ENCODE results near the gene PARL. TPM values are rescaled to one million over a fixed set of nuclear protein-coding genes. Genes with fewer than 3 reads are reported as not detected.

Gene PARL
- total RNA-seq, 4 donors from 2014 or later, result 40.8 to 57.0 (median 47.6) TPM

GRCh38 chr3:183822631-183823030 lies 62.0 kb downstream of the PARL start:
- ATAC-seq (ENCODE audit: low FRiP score) (no peak), DNase-seq (ENCODE audit: low spot score) (no peak)
- TF ChIP-seq CTCF (IDR thresholded peaks at IDR 0.05), result no peak

GRCh38 chr3:183819831-183820230 lies 64.8 kb downstream of the PARL start:
- DNase-seq (ENCODE audit: low spot score) (no peak), ATAC-seq (ENCODE audit: low FRiP score) (no peak)
- TF ChIP-seq CTCF (IDR thresholded peaks at IDR 0.05), result no peak

GRCh38 chr3:183818706-183819624 lies 65.7 kb downstream of the PARL start:
- no peak for ATAC-seq (ENCODE audit: low FRiP score)
- TF ChIP-seq CTCF (IDR thresholded peaks at IDR 0.05), result no peak
- DNase-seq (ENCODE audit: low spot score), result no peak

- TF ChIP-seq CTCF (IDR thresholded peaks at IDR 0.05), result no peak
- ATAC-seq (ENCODE audit: low FRiP score) (no peak), DNase-seq (ENCODE audit: low spot score) (no peak)
Observed at GRCh38 chr3:183818041-183818620, 66.5 kb downstream of the PARL start.

GRCh38 chr3:183817639-183818038 lies 67.0 kb downstream of the PARL start:
- ATAC-seq (ENCODE audit: low FRiP score) (no peak), DNase-seq (ENCODE audit: low spot score) (no peak)
- no peak for TF ChIP-seq CTCF (IDR thresholded peaks at IDR 0.05)

- no peak for TF ChIP-seq CTCF (IDR thresholded peaks at IDR 0.05)
- no peak for ATAC-seq (ENCODE audit: low FRiP score)
- no peak for DNase-seq (ENCODE audit: low spot score)
Observed at GRCh38 chr3:183816681-183817510, 67.8 kb downstream of the PARL start.

Measured in omental fat pad (tissue), 4 donors.